Psoas muscle (tissue), 8 donors: ENCODE results near the gene RARB. TPM values are rescaled to one million over a fixed set of nuclear protein-coding genes. Genes with fewer than 3 reads are reported as not detected.
A peak's percentile ranks its signal among the peaks of the same experiment; 100 is the strongest.

Experiments used
- ATAC-seq, 4 donors: fragments of 200-7000 bp; cut with Tn5 transposase; one replicate each; pipeline ENCODE4 v1.9.1; 2020; ENCODE audit warnings: moderate library complexity in 3 of 4, mild to moderate bottlenecking in 2 of 4
- DNase-seq, 2 donors: peaks; one replicate each; pipeline ENCODE4 v3.0.0-alpha.2; 2020
- H3K27ac ChIP-seq: fragments of 200-600 bp; one replicate; pipeline ENCODE4 v1.8.0; 2022
- H3K27me3 ChIP-seq, 3 donors: fragments of 200-600 bp in 1 of 3; one replicate each; pipeline versions ENCODE4 v1.6.1 to v1.8.0; 2013 to 2022; ENCODE audit warnings: low read length in 2 of 3, mild to moderate bottlenecking in 2 of 3, moderate library complexity in 1 of 3; ENCODE audit not compliant: insufficient read depth in 3 of 3
- H3K36me3 ChIP-seq, 2 donors: fragments of 200-600 bp in 1 of 2; one replicate each; pipeline versions ENCODE4 v1.6.1 to v1.8.0; 2013 to 2022; ENCODE audit warnings: low read depth in 1 of 2, mild to moderate bottlenecking in 1 of 2, moderate library complexity in 1 of 2; ENCODE audit not compliant: insufficient read depth in 1 of 2
- H3K4me1 ChIP-seq: fragments of 200-600 bp; one replicate; pipeline ENCODE4 v1.8.0; 2022
- H3K4me3 ChIP-seq: fragments of 200-600 bp; one replicate; pipeline ENCODE4 v1.8.0; 2022; ENCODE audit warnings: mild to moderate bottlenecking
- H3K9me3 ChIP-seq: fragments of 200-600 bp; one replicate; pipeline ENCODE4 v1.8.0; 2022
- WGBS, 3 donors: extraction: QIAGEN DNeasy Blood & Tissue Kit; methylation state at CpG; one replicate each; pipeline versions ENCODE4 v1.1.6 to v1.1.7; 2013; 5-methylcytosine and 5-hydroxymethylcytosine counted together
- intact Hi-C, 2 donors: fragments of 100-400 bp; cut with DNase I; formaldehyde crosslinking; loops; one replicate each; pipeline versions ENCODE4 v1.11.0 to v1.14.2; 2022
- polyA plus RNA-seq, 3 donors: library from polyadenylated mRNA; stranded (reverse); fragments of 200-250 nt; gene quantifications; one replicate each; pipeline ENCODE4 v1.2.3, GENCODE V29; 2013
- total RNA-seq, 4 donors: library from RNA; stranded (reverse); fragmentation: NEBNext Ultra II Directional in 2 of 4; extraction: Animal tissue kit (Norgen Biotek cat#: 25700) in 2 of 4; gene quantifications; one replicate each; pipeline versions ENCODE4 v1.2.1 to v1.2.4, GENCODE V29; 2021 to 2023
- TF ChIP-seq, protein P1 (sequence below): fragments of 200-600 bp; IDR thresholded peaks from one replicate; pipeline ENCODE4 v1.8.0; 2022; ENCODE audit warnings: antibody characterized with exemption
- donor health status: healthy with polysubstance abuse.
- donor health status: DM: no; HTN: no; CAD: no; lungs with moderate emphysema.
- donor health status: Bipolar disorder and iron deficiency.
- donor health status: healthy.
- donor health status: DM: yes; HTN: yes; CAD: no.
- donor health status: DM: no; HTN: no; CAD: no.
- donor health status: DM: no; HTN: no; CAD: no.
- donor health status: DM: yes; HTN: yes; CAD: no.

Gene RARB
- total and polyA plus RNA-seq, 7 donors = 1.1 to 5.4 (median 1.9) TPM

DNA sequence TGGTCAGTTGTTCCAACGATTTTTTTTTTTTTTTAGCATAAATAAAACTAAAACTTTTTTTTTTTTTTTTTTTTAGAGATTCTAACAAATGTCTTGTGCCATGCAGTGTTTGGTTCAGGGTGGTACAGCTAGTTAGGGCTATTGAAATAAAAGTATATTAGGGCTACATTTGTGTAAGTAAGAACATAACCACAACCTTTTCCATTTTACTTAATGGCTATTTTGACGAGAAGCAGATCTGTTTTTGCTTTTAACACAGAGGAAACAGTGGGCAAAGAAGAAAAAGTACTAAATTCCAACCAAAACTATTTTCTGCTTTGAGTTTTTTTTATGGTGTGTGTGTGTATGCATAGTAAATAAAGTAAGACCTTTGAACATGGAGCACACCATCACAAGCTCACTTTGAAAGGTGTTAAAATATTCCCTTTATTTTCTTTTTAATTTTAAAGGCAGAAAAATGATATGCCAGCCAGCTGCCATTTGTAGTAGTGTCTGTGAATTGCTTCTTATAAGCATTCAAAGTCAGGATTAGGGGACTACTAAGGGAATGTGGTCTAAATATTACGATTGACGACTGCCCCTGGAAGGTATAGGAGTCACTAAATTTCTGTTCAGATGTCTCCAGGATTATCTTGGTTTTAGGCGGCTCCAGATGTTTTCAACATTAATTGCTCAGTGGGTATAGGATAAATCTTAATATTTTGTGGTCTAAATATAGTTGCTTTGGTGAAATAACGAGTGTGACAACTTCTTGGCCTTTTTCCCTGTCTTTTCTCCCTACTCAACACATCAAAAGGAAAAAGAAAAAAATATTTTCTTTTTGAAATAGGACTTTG, 3.1 kb downstream of the RARB start:
- WGBS, 3 donors = 20 to 39% (median 23%) methylated on average over 6 of the region's 6 CpGs
- DNase-seq (no peak), ATAC-seq (no peak)
- no peaks in the 10 kb centered on the region for H3K36me3 ChIP-seq
- TF ChIP-seq, protein P1, sequence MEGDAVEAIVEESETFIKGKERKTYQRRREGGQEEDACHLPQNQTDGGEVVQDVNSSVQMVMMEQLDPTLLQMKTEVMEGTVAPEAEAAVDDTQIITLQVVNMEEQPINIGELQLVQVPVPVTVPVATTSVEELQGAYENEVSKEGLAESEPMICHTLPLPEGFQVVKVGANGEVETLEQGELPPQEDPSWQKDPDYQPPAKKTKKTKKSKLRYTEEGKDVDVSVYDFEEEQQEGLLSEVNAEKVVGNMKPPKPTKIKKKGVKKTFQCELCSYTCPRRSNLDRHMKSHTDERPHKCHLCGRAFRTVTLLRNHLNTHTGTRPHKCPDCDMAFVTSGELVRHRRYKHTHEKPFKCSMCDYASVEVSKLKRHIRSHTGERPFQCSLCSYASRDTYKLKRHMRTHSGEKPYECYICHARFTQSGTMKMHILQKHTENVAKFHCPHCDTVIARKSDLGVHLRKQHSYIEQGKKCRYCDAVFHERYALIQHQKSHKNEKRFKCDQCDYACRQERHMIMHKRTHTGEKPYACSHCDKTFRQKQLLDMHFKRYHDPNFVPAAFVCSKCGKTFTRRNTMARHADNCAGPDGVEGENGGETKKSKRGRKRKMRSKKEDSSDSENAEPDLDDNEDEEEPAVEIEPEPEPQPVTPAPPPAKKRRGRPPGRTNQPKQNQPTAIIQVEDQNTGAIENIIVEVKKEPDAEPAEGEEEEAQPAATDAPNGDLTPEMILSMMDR = no peak
- peak overlapping the region; percentile 73 for H3K4me3 ChIP-seq
- no peaks in the 10 kb centered on the region for H3K27me3 ChIP-seq
- peak overlapping the region; percentile 86 for H3K27ac ChIP-seq
- no peaks in the 10 kb centered on the region for H3K9me3 ChIP-seq
- H3K4me1 ChIP-seq = peaks cover 20% of the 10 kb centered on the region
- intact Hi-C loops = loop anchor here in 1 of 2 donors (10.0 kb wide), 2 partner anchors 144 to 354 kb away; partner anchors contain the start of gene NGLY1

DNA sequence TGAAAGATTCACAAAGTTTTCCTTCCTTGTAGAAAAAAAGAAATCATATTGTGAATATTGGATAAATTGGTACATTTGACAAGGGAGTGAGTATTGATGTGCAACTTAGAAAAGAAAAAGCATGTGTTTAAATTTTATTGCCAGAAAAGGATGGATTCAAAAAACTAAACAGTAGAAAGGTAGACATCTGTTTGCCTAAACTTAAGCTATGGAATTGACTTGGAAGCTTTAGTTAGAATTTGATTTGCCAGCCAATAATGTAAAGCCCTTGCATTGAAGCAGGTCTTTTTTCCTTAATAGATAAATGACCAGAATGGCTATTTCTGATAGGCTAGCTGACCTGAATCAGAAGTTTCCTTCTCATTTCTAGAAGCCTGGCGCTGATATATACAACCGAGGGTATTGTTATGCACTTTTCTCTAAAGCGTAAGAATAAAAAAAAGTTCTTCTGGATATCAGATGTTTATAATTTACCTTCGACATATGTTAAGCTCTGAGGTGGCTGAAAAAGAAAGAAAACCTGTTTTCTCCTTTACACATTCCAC, 4.2 kb downstream of the RARB start:
- no peak for ATAC-seq
- Histone ChIP-seq H3K9me3 (no peaks in the 10 kb centered on the region), H3K4me1 (peaks cover 19% of the 10 kb centered on the region), H3K4me3 (peak overlapping the region; percentile 73), H3K36me3 (no peaks in the 10 kb centered on the region), H3K27ac (peak overlapping the region; percentile 33), H3K27me3 (no peaks in the 10 kb centered on the region)
- no peak for DNase-seq
- intact Hi-C loops = loop anchor here in 1 of 2 donors (10.0 kb wide), 2 partner anchors 143 to 353 kb away; partner anchors contain the start of gene NGLY1
- TF ChIP-seq, protein P1 = no peak
- 70 to 84% (median 71%) methylated on average over 4 of the region's 4 CpGs for WGBS, 3 donors

DNA sequence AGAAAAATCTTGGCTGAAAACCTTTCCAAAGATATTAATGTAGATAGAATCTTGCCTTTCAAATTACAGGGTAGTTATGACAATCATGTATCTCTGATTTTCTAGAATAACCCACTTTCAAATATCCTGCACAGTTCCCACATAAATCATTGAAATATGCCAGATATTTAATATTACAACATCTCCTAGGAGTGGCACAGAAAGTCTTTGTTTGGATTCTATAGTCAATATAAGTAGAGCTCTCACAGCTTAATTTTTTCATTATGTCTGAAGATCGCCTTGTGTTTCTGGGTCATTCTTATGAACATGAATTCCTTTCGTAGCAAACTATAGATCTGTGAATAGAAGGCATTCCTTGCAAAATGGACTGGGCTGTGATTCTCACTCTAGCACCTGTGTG, 5.0 kb downstream of the RARB start:
- 85 to 95% (median 91%) methylated on average over 2 of the region's 2 CpGs for WGBS, 3 donors
- no peaks in the 10 kb centered on the region for H3K9me3 ChIP-seq
- H3K4me1 ChIP-seq = peaks cover 16% of the 10 kb centered on the region
- ATAC-seq (no peak), DNase-seq (no peak)
- no peak overlapping the region for H3K4me3 ChIP-seq
- H3K36me3 ChIP-seq = no peaks in the 10 kb centered on the region
- TF ChIP-seq, protein P1 = no peak
- intact Hi-C loops = loop anchor here in 1 of 2 donors (10.0 kb wide), 2 partner anchors 142 to 352 kb away; partner anchors contain the start of gene NGLY1
- no peak overlapping the region for H3K27ac ChIP-seq
- H3K27me3 ChIP-seq = no peaks in the 10 kb centered on the region

DNA sequence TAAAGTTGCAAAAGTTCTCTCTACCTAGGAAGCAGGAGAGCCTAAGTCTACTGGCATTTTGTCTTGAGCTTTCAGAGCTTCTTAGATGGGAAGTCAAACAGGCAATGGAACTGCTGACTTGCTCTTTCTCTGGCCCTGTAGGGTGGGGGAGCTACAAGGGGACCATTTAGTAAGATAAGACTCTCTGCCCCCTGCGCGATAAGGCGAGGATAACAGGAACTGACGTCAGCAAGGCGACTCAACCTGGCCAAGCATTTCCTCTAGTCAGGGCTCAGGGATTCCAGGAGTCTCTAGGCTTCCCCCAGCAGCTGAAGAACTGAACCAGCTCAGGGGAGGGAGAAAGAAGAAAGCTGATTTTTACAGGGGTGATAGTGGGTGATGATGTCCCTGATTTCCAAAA, 5.8 kb downstream of the RARB start:
- Histone ChIP-seq H3K27me3 (no peaks in the 10 kb centered on the region), H3K36me3 (no peaks in the 10 kb centered on the region), H3K4me3 (no peak overlapping the region), H3K4me1 (peaks cover 16% of the 10 kb centered on the region), H3K9me3 (no peaks in the 10 kb centered on the region), H3K27ac (no peak overlapping the region)
- TF ChIP-seq, protein P1 = no peak
- peak in 3 of 4 donors; percentile 16 to 33 (median 31) for ATAC-seq
- DNase-seq = no peak
- 68 to 77% (median 70%) methylated on average over 5 of the region's 5 CpGs for WGBS, 3 donors
- intact Hi-C loops = loop anchor here in 1 of 2 donors (10.0 kb wide), 2 partner anchors 141 to 351 kb away; partner anchors contain the start of gene NGLY1
